ENCODE results near the gene BCL11A.

Gene BCL11A

DNA sequence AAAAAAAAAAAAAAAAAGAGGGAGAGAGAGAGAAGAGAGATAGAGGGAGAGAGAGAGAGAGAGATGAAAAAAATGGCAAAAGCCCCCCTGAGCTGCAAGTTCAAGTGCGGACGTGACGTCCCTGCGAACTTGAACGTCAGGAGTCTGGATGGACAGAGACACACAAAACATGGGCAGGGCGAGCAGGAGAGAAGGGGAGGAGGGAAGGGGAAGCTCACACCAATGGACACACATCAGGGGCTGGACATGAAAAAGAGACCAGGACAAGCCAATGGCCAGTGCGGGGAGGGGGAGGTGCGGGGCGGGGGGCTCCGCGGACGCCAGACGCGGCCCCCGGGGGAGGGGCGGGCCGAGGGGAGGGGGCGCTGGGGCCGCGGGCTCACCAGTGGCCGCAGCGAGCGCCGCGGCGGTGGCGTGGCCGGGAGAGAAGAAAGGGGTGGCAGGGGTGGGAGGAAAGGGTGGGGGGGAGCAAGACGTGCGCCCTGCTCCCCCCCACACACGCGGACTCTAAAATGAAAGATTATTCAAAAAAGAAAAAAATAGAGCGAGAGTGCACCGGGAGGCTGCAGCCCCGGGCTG lies at the start of gene BCL11A:
Gene BCL11A, minus strand, starts transcription at position 160 of the 579 bp plus-strand sequence. CDS start 384 bp downstream, outside the sequence.
- peak; percentile 72 for DNase-seq (ENCODE audit: low read depth)

DNA sequence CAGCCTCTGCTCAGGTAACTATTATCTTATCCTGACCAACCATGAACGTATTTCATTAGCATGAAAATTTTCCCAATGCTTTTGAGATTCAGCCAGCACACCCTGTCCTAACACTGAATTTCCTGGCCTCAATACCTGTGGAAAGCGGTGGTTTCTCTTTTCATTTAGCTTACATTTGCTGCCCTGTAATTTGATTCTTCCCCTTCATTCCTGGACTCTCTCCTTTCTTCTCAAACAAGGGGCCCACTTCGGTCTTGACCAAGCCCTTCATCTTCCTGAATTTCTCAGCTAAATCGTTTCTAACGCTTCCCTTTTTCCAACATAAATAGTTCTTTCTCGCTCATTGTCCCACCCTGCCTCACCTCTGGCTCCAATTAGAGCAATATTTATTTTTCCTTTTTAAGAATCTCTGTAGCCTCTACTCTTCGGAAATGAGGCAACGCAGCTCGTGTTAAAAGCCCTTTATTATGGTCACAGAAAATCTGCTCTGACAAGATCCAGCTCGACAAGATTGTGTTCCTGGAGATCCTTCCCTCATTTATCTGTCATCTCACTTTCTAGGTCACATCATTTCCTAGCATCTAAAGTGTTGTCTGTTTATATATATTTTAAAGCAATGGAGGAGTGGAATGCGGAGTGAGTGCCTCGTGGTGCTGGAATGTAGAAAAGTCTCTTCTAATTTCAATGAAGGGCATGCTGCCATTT lies 49.5 kb upstream of the BCL11A start:
- no peak for DNase-seq (ENCODE audit: low read depth)

DNA sequence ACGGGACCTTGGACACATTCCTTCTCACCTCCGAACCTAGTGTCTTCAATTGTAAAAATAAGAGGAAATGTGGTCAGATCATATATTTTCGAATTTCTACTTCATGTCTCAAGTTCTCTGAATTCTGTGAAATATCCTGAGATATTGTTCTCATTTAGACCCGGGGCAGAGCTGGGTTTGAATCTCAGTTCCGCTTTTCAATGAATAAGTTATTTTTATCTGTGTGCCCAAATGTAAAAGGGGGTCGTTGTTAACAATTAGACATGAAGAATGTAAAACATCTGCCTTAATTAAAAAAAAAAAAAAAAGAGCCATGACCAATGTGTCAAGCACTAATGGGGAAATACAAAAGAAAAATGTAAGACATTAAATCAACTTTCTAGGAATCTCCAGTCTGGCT lies 48.9 kb upstream of the BCL11A start:
- DNase-seq (ENCODE audit: low read depth): no peak

DNA sequence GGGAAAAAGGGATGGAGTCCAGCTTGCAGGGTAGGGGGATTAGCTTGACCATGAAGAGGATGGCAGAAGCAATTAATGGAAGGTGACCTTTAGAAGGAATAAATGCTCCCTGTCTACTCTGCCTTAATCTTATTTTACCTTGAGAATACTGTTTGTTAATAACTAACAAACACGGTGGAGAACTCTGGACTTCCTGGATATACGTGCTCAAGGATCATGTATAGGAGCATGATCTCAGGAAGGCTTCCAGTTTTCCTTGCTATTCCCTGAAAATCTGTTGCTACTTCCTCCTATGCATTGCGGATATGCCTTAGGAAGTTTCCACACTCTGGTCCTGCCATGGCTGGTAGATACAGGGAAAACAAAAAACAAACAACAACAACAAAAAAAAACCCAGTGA lies 44.8 kb upstream of the BCL11A start:
- no peak for DNase-seq (ENCODE audit: low read depth)

DNA sequence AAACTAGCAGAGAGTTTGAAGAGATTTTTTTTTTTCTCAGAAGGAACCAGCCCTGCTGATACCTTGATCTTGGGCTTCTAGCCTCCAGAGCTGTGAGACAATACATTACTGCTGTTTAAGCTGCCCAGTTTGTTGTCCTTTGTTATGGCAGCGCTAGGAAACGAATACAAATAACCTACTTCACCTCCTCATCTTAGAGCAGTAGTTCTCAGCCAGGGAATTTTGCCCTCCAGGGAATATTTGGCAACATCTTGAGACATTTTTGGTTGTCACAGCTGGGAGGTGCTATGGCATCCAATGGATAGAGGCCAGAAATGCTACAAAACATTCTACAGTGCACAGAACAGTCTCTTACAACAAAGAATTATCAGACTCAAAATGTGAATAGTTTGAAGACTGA lies 43.9 kb upstream of the BCL11A start:
- DNase-seq (ENCODE audit: low read depth): no peak

DNA sequence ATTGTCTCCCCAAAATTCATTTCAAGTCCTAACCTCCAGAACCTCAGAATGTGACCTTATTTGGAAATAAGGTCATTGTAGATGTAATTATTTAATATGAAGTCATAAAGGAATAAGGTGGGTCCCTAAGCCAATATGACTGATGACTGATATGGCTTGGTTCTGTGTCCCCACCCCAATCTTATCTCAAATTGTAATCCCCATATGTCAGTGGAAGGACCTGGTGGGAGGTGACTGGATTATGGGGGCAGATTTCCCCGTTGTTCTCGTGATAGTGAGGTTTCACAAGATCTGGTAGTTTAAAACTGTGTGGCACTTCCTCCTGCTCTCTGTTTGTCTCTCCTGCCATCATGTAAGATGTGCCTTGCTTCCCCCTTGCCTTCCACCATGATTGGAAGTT lies 43.0 kb upstream of the BCL11A start:
- DNase-seq (ENCODE audit: low read depth): no peak

DNA sequence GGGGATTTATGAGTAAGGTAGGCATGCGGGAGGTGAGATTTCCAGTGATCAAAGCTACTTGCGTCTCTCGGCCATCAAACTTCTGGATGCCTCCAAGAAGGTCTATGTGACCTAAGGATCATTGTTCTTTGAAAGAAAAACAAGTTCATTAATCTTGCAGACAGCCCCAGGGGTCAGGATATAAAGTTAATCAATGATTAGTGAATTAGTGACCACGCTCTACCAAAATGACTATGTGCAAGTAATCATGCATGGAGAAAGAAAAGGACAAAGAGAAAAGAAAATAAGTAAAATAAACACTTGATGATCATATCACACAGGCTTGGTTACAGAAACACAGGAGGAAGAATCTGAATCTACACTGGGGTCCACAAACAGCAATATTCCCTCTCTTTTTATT lies 42.5 kb upstream of the BCL11A start:
- no peak for DNase-seq (ENCODE audit: low read depth)

DNA sequence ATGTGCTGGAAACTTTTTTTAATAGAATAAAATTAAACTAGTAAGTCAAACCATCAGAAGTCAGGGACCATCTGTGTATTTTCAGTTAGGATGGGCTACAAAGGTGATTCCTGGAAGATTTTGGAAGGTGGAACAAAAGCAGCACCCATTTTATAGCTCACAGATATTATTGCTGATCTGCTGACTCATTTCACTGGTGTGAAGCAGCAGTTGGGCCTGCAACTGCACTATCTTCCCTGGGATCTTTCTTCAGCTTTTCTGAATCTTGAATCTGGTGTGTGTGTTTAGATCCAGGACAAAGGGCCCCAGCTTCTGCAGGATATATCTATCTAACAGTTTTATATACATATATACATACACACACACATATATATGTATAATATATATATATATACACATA lies 35.6 kb upstream of the BCL11A start:
- DNase-seq (ENCODE audit: low read depth): no peak

DNA sequence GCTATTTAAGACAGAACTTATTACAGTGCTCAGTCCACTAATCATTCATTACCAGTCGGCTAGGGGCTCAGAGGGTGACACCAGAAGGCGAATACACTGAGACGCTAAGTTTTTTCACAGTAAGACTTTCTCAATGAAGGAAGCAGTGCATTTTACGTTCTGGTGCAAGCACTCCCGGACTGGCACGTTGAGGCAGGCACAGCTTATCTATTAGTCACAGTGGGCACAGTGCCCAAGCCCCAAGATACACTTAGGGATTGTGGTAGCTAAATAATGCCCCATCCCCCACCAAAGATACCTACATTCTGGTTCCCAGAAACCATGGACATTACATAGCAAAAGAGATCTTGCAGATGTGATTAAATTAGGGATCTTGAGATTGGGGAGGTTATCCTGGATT lies 32.6 kb upstream of the BCL11A start:
- no peak for DNase-seq (ENCODE audit: low read depth)

DNA sequence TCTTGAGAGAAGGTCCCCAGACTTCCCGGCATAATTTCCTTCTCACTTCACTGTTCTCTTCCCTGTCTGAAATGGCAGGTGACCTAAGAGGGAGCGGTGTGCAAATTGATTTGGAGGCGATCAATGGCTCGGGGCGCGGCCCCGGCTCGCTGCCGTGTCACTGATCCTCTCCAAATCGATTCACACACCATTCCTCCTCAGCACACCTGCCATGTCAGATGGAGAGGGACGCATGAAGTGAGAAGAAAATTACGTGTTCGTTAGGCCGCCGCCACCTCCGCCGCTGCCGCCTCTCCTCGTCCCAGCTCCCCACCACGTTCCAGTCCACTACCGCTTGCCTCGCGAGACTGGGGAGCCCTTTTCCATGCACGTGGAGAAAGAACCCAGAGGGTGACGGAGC lies 31.8 kb upstream of the BCL11A start:
- DNase-seq (ENCODE audit: low read depth): no peak

DNA sequence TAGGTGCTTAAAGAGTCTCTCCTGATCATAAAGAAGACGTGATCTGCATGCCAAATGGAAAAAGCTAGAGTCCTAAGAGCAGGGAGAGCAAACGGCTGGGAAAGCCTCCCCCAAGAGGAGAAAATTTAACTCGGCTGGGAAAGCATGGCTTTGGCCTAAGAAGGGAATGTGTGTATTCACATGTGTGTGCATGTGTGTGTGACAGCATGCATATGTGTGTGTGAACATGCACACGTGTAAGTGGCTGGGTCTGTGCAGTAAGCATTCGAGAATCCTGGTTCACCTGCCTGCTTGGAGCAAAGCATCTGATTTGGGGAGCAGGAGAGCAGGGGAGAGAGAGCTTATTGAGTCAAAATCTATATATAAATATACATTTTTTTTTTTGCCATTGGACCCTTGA lies 30.1 kb upstream of the BCL11A start:
- DNase-seq (ENCODE audit: low read depth): no peak

DNA sequence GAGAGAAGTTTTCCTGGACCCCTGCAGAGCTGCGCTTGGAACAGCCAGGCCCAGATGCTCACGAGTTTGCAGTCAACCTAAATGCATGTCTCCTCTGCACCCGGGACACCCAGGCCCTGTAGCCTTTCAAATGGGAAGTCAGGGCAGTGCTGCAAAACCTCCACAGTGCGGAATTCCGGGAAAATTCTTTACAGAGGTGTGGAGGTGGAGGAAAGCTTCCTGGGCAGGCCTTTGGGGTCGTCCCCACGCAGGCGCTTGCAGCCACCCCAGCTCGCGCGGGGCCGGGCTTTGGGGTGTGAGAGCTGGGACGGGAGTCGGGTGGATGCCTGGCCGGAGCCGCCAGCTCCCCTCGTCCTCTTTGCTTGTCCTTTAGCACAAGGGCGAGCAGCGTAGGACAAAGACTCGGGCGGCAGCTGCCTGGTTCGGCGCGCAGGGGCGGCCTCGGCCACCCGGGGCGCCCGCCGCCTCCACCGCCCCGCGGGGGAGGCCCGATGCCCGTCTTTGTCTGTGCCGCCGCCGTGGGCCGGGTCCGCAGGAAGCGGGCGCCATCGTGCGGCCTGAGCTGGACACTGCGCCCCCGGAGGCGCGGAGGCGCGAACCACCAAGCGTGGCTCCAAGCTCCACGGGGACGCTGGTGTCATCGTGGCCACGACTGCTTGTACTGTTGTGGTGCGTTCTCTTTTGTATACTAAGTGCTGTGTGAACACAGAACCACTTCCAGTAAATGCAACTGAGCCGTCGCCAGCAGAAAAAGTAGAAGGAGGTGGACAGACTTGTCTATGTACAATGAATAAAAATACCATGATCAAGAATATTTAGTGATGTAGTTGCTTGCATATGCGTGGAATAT lies 28.2 kb upstream of the BCL11A start:
- peak; percentile 61 for DNase-seq (ENCODE audit: low read depth)

DNA sequence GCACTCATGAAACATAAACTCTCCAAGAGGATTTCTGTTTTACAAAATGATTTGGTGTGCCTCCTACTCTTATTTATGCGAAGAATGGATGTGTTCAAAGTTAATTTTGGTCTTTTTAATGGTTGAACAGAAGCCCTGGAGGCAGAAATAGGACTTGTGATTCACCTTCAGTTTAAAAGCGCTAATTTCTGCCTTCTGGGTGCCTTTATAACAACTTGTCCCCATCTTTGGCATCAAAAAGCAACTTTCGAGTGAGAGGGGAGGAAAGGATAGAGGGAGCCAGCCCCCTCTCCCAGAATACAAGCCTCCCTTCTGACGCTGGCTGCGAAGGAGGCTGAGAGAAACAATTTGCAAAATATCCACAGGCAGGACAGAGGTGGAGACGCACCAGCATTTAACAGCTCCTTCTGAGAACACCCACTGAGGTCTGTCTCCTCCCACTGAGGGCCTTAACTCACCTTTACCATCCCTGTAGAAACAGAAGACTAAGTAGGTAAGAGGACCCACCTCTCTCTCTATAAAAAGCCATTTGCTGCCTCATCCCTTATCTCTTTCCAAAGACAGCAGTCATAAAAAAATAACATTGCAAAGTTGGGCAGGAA lies 24.3 kb upstream of the BCL11A start:
- DNase-seq (ENCODE audit: low read depth): no peak

DNA sequence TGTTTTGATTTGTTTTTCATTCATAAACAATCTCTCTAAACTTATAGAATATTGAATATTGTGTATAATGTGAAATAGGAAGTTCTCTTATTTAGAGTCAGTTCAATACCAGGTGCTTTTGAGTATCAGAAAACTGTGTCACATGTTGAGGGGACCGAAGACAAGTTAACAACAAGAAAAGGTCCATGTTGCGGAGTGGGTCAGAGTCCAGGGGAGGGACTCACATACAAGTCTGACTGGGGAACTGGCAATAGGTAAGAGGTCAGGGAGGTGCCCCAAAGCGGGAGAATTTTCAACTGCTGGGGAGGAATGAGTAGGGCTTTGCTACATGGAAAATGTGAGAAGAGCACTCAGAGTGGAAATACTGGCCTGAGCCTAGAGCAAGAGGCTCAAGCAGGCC lies 19.8 kb upstream of the BCL11A start:
- no peak for DNase-seq (ENCODE audit: low read depth)

DNA sequence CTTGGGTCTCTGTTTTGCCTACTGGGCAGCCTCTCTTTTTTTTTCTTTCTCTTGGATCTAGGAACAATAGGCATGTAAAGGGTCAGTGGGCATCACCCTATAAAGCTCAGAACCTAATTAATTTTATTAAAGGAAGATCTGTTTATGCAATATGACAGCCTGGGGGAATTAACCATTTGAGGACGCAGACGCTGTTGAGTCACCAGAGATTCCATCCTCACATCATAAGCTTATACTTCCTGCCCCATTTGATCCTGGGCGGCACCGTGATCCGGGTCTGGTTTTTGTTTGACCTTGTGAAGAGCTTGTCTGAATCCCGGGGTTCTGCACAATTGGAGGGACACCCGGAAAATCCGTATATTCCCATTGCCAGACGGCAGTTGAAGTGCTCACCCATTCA lies 16.8 kb upstream of the BCL11A start:
- DNase-seq (ENCODE audit: low read depth): peak; percentile 30

DNA sequence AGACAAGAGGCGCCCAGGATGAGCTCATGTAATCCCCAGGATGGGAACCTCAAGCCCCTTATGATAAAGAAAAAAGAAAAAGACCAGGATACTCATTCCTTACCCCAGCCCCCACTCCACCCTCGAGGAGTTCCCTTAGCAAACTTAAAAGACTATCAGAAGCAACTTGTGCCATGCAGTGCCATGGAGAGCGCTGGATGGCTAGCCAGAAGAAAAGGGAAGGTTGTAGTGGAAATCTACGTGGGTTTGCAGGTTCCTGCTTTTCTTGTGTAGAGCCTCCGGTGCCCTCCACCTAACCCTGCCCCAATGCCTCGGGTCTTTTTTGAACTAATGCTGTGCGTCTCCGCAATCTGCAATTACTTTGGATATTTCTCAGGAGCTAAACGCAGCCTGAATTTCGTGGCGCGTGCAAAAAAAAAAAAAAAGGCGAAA lies 16.2 kb upstream of the BCL11A start:
- no peak for DNase-seq (ENCODE audit: low read depth)

DNA sequence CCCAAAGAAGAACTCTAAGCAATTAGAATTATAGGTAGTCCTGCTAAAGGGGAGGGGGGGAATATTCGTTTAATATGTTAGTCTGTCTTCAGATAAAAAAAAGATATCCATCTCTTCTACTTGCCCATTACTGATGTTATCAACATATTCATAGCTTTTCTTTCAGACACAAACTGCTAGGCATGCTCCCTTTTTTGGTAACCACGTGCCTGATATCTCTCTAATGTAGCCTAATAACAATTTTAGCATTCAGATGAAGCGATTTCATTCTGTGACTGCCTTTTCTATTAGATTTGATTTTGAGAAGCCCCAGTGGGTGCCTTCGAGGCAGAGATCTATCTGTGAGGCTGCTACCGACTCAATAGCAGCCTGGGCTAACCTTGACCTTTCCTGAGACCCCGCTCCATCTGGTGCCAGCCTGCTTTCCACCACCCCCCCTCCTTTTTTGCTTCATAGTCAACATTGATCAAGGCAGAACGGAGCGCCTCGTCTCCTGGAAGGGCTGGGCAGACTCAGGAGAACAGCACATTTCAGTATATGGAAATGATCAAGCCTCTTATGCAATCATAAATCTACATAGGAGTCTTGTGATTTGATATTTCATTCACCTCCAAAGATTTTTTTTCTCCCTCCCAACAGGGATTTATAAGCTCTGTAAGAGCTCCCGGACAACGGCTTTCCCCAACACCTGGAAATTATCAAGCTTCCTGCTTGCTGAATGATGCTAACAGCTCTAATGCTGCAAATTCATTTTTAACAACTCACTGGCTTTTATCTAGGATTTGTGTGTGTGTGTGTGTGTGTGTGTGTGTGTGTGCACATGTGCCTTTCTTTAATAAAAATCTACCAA lies 14.7 kb upstream of the BCL11A start:
- no peak for DNase-seq (ENCODE audit: low read depth)

DNA sequence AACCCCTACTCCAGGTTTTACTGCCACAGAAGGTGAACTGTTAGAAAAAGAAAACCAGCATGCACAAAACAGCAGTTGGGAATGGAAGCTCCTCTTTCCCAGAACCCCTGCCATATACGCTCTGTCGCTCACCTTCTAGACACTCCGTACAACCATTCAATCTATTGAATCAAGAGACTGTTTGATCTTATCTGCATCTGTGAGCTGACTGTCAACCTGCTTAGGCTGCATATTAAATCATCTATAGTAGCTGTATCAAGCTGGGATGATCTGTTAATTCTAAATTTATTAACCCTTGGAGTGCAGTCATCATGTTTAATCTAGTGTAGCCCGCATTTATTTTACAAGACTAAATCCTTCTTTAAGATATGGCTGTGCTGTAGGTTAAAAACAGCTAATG lies 13.6 kb upstream of the BCL11A start:
- no peak for DNase-seq (ENCODE audit: low read depth)

DNA sequence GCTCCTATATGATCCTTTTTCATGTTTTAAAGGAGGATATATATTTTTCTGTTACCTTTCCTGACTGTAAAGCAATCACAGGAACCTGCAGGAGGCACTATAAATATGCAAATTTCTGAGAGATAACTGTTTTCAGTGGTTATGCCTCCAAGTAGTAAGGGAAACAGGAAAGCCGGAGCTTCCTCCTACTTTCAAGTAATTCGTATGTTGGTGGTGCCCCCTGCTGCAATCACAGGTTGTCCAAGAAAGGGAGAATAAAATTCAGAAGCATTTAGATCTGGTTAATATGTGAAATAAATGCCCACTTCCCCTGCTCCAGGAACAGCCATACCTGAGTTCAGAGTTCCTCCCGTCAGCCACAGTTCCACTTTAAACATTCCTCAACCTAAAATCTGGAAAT lies 12.0 kb upstream of the BCL11A start:
- DNase-seq (ENCODE audit: low read depth): peak; percentile 41

DNA sequence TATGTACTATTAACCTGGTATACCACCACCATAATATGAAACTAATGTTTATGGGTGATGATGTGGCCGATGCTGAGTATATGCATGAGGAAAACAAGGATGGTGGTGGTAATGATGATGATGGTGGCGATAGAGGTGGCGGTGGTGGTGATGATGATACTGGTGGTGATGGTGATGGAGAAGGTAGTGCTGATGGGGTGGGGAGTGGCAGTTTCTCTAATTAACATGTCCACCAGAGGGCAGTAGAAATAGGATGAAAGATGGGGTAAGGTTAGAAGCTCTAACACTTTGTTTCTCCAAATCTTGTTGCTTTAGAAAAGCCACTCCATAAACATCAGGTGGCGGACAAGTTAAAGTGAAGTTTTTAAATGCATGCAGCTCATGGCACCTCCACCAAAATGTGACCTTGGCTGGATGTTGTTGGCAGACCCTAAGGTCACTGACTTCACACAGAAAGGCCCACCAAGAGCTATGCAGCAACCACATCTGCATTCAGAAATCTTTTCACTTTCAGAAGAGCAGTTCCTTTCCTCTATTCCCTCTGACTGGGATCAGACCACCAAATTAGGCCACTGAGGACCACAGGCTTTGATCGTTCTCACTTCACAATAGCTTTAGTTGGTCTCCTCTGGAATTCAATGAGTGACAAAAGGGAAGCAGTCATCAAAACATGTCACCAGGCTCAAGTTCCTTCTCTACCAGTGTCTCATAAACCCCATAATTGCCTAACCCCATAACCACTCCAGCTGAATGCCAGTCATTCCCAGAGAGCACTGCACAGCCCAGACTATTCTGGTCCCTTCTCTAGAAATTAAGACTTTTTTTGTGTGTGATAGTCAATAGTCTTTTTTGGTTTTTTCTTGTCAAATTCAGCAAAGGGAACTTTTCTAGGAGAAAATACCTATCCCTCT lies 7.5 kb upstream of the BCL11A start:
- DNase-seq (ENCODE audit: low read depth): peak; percentile 55

DNA sequence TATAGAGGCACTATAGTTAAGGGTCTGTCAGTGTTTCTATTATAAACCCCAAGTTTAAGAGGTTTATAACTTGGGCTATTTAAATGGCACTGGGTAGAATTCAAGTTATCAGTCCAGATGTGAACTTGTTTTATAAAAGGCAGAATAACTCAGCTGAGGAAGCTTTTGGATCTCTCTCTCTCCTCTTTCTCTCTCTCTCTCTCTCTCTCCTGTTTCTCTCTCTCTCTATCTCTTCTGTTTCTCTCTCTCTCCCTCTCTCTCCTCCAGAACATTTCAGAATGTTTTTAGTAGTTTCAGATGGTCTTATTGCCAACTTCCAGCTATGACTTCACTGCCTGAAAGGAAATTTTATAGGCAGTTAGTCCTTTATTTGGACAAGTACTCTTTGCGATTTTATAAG lies 6.4 kb upstream of the BCL11A start:
- no peak for DNase-seq (ENCODE audit: low read depth)
